ENCODE measurements around the gene WSCD2. TPM values are rescaled to one million over a fixed set of nuclear protein-coding genes. Genes with fewer than 3 reads are reported as not detected.

WSCD2 gene
- polyA plus RNA-seq, 1 experiment: not detected

GRCh38 chr12:108122644-108123043 is 6.4 kb upstream of the WSCD2 start:
- no peak overlapping the region for H3K4me3 ChIP-seq (ENCODE audit: low read depth, low read length)
- DNase-seq (ENCODE audit: low read depth): no peak
- CTCF ChIA-PET: no interaction called here
- no peak for TF ChIP-seq CTCF (IDR thresholded peaks at IDR 0.05; ENCODE audit: insufficient read depth, low read depth, low read length)
- H3K36me3 ChIP-seq (ENCODE audit: control insufficient read depth, insufficient read depth, low read length): no peaks in the 10 kb centered on the region
- 0 out of 2 replicates have a peak, but pooled peaks cover 2% of the 10 kb centered on the region for H3K27me3 ChIP-seq (ENCODE audit: control insufficient read depth, insufficient read depth, low read length)
- POLR2A ChIA-PET: no interaction called here

- no peak for DNase-seq (ENCODE audit: low read depth)
- TF ChIP-seq CTCF (IDR thresholded peaks at IDR 0.05; ENCODE audit: insufficient read depth, low read depth, low read length): no peak
- Histone ChIP-seq H3K4me3 (ENCODE audit: low read depth, low read length) (no peak overlapping the region), H3K36me3 (ENCODE audit: control insufficient read depth, insufficient read depth, low read length) (no peaks in the 10 kb centered on the region), H3K27me3 (ENCODE audit: control insufficient read depth, insufficient read depth, low read length) (0 out of 2 replicates have a peak, but pooled peaks cover 2% of the 10 kb centered on the region)
- POLR2A ChIA-PET: no interaction called here
- CTCF ChIA-PET: no interaction called here
Observed at GRCh38 chr12:108123402-108123801, 5.7 kb upstream of the WSCD2 start.

- POLR2A ChIA-PET: no interaction called here
- Histone ChIP-seq H3K36me3 (ENCODE audit: control insufficient read depth, insufficient read depth, low read length) (no peaks in the 10 kb centered on the region), H3K4me3 (ENCODE audit: low read depth, low read length) (no peak overlapping the region), H3K27me3 (ENCODE audit: control insufficient read depth, insufficient read depth, low read length) (peaks cover 5% of the 10 kb centered on the region)
- CTCF ChIA-PET: interaction anchor here (0.6 kb wide), 1 partner anchor 56 kb away, joined by 4 read pairs; no protein-coding TSS in a partner anchor
- no peak for TF ChIP-seq CTCF (IDR thresholded peaks at IDR 0.05; ENCODE audit: insufficient read depth, low read depth, low read length)
- no peak for DNase-seq (ENCODE audit: low read depth)
Observed at GRCh38 chr12:108125073-108125472, 4.0 kb upstream of the WSCD2 start.

- DNase-seq (ENCODE audit: low read depth): no peak
- POLR2A ChIA-PET: no interaction called here
- Histone ChIP-seq H3K4me3 (ENCODE audit: low read depth, low read length) (no peak overlapping the region), H3K27me3 (ENCODE audit: control insufficient read depth, insufficient read depth, low read length) (peaks cover 6% of the 10 kb centered on the region), H3K36me3 (ENCODE audit: control insufficient read depth, insufficient read depth, low read length) (no peaks in the 10 kb centered on the region)
- TF ChIP-seq CTCF (IDR thresholded peaks at IDR 0.05; ENCODE audit: insufficient read depth, low read depth, low read length): no peak
- CTCF ChIA-PET: no interaction called here
Observed at GRCh38 chr12:108126212-108126611, 2.9 kb upstream of the WSCD2 start.

- ChIA-PET POLR2A (no interaction called here), CTCF (no interaction called here)
- DNase-seq (ENCODE audit: low read depth): no peak
- peaks cover 11% of the 10 kb centered on the region for H3K27me3 ChIP-seq (ENCODE audit: control insufficient read depth, insufficient read depth, low read length)
- no peak for TF ChIP-seq CTCF (IDR thresholded peaks at IDR 0.05; ENCODE audit: insufficient read depth, low read depth, low read length)
- no peak overlapping the region for H3K4me3 ChIP-seq (ENCODE audit: low read depth, low read length)
- no peaks in the 10 kb centered on the region for H3K36me3 ChIP-seq (ENCODE audit: control insufficient read depth, insufficient read depth, low read length)
Observed at GRCh38 chr12:108126990-108127501, 2.0 kb upstream of the WSCD2 start.
